A673 (cell line): ENCODE results near the gene LOC101059915.

Source experiments
- BruUV-seq: library from RNA; stranded (reverse); fragments of 400-500 nt; replicated peaks from 2 replicates; lab custom pipeline; 2021; lab: Mats Ljungman, UMichigan
- CTCF ChIA-PET: fragments of 300-600 bp; sonication (Branson Sonifier 250); formaldehyde crosslinking; loops from one replicate; lab custom pipeline; 2022; ENCODE audit warnings: antibody characterized with exemption; lab: Charles Lee
- POLR2A ChIA-PET: fragments of 300-600 bp; sonication (Branson Sonifier 250); formaldehyde crosslinking; loops from one replicate; lab custom pipeline; 2022; ENCODE audit warnings: antibody characterized with exemption; ENCODE audit not compliant: low non-redundant PET; lab: Charles Lee
- DNase-seq: peaks from one replicate; pipeline ENCODE4 v3.0.0-alpha.2; 2015; ENCODE audit warnings: low spot score
- H3K27ac ChIP-seq: fragments of 200-600 bp; sonication (generic); 2 replicates; pipeline ENCODE4 v1.5.1; 2016; ENCODE audit warnings: mixed run types, low read depth, mild to moderate bottlenecking, mixed read lengths, antibody characterized with exemption, low read length; ENCODE audit not compliant: poor library complexity, severe bottlenecking
- H3K27me3 ChIP-seq: fragments of 200-600 bp; sonication (generic); replicated peaks from 2 replicates; pipeline ENCODE4 v1.6.1; 2017; ENCODE audit warnings: mixed run types, low read depth, mild to moderate bottlenecking, mixed read lengths, antibody characterized with exemption, low read length; ENCODE audit not compliant: insufficient read depth, poor library complexity
- H3K36me3 ChIP-seq: fragments of 200-600 bp; sonication (generic); 2 replicates; pipeline ENCODE4 v1.6.1; 2016; ENCODE audit warnings: mixed run types, mild to moderate bottlenecking, mixed read lengths, antibody characterized with exemption, low read length; ENCODE audit not compliant: insufficient read depth, poor library complexity, severe bottlenecking
- H3K4me1 ChIP-seq: fragments of 200-600 bp; sonication (generic); 2 replicates; pipeline ENCODE4 v1.6.1; 2017; ENCODE audit warnings: mixed run types, mild to moderate bottlenecking, mixed read lengths, antibody characterized with exemption, low read length; ENCODE audit not compliant: insufficient read depth, poor library complexity, severe bottlenecking
- H3K4me3 ChIP-seq: fragments of 200-600 bp; sonication (generic); 2 replicates; pipeline ENCODE4 v1.5.1; 2016; ENCODE audit warnings: low read depth, mixed run types, mild to moderate bottlenecking, mixed read lengths, low read length; ENCODE audit not compliant: poor library complexity, severe bottlenecking
- H3K9me3 ChIP-seq: fragments of 200-600 bp; sonication (generic); 2 replicates; pipeline ENCODE4 v1.6.1; 2016; ENCODE audit warnings: mixed run types, low read depth, mild to moderate bottlenecking, mixed read lengths, antibody characterized with exemption, low read length; ENCODE audit not compliant: poor library complexity, severe bottlenecking
- EZH2 ChIP-seq: fragments of 200-600 bp; sonication (generic); IDR thresholded peaks from 2 replicates; pipeline ENCODE4 v1.6.1; 2017; ENCODE audit warnings: borderline replicate concordance, low read depth, mild to moderate bottlenecking, mixed read lengths, antibody characterized with exemption, low read length; ENCODE audit not compliant: poor library complexity, severe bottlenecking
- intact Hi-C: fragments of 100-400 bp; cut with micrococcal nuclease; formaldehyde crosslinking; loops from one replicate; pipeline ENCODE4 v1.10.0; 2022; ENCODE audit not compliant: unreplicated experiment
- TF ChIP-seq, protein P1 (sequence below): fragments of 300-800, 200-600 bp; sonication (generic); conservative IDR thresholded peaks from 2 replicates; pipeline ENCODE4 v1.5.1; 2017; ENCODE audit warnings: low read depth, mild to moderate bottlenecking, antibody characterized with exemption, low read length, moderate library complexity, mixed read lengths

The LOC101059915 gene

DNA sequence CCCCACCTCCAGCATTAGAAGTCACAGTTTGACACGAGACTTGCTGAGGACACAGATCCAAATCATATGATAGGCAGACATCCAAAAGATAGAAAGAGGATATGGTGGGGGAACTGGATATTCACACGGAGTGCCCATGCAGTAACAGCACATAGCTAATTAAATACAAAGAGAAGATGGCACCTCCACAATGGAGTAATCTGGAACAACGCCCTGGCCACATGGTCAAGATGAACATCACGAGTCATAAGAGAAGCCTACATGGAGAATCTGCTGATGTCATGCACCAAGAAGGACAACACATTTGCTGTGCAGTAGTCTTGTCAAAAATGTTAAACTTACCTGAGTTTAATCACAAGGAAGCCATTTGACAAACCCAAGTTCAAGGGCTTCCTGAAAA lies 10.1 kb upstream of the LOC101059915 start:
- DNase-seq, result no peak
- no TSS peak for BruUV-seq
- Histone ChIP-seq H3K27me3 (no peaks in the 10 kb centered on the region), H3K9me3 (no peaks in the 10 kb centered on the region), H3K36me3 (no peaks in the 10 kb centered on the region), H3K4me3 (no peak overlapping the region), H3K4me1 (no peaks in the 10 kb centered on the region), H3K27ac (no peak overlapping the region)
- POLR2A ChIA-PET, result no interaction called here
- TF ChIP-seq, protein P1, sequence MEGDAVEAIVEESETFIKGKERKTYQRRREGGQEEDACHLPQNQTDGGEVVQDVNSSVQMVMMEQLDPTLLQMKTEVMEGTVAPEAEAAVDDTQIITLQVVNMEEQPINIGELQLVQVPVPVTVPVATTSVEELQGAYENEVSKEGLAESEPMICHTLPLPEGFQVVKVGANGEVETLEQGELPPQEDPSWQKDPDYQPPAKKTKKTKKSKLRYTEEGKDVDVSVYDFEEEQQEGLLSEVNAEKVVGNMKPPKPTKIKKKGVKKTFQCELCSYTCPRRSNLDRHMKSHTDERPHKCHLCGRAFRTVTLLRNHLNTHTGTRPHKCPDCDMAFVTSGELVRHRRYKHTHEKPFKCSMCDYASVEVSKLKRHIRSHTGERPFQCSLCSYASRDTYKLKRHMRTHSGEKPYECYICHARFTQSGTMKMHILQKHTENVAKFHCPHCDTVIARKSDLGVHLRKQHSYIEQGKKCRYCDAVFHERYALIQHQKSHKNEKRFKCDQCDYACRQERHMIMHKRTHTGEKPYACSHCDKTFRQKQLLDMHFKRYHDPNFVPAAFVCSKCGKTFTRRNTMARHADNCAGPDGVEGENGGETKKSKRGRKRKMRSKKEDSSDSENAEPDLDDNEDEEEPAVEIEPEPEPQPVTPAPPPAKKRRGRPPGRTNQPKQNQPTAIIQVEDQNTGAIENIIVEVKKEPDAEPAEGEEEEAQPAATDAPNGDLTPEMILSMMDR, result no peak
- no peak for TF ChIP-seq EZH2
- CTCF ChIA-PET, result no interaction called here
- intact Hi-C loops, result no loop called here

DNA sequence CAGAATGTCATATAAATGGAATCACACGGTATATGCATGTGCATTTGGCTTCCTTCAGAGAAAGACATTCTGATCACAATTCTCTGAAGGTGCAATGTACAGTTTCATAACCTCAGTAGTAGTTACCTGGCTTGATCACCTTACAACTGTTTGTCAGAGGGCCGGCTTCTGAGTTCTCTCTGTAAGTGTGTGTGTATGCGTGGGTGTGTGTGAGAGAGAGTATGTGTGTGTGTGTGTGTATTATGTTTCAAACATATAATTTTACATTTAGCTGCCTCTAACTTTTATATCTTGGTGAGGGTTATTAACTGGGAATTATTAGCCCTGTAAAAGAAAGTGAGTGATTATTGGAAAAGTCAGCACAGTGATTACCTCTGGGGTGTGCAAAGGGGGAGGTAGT lies 8.0 kb upstream of the LOC101059915 start:
- ChIA-PET CTCF (no interaction called here), POLR2A (no interaction called here)
- no peaks in the 10 kb centered on the region for H3K9me3 ChIP-seq
- H3K36me3 ChIP-seq, result no peaks in the 10 kb centered on the region
- intact Hi-C loops, result no loop called here
- DNase-seq, result no peak
- TF ChIP-seq, protein P1, result no peak
- TF ChIP-seq EZH2, result no peak
- BruUV-seq, result no TSS peak
- no peak overlapping the region for H3K27ac ChIP-seq
- no peak overlapping the region for H3K4me3 ChIP-seq
- H3K27me3 ChIP-seq, result no peaks in the 10 kb centered on the region
- H3K4me1 ChIP-seq, result no peaks in the 10 kb centered on the region

DNA sequence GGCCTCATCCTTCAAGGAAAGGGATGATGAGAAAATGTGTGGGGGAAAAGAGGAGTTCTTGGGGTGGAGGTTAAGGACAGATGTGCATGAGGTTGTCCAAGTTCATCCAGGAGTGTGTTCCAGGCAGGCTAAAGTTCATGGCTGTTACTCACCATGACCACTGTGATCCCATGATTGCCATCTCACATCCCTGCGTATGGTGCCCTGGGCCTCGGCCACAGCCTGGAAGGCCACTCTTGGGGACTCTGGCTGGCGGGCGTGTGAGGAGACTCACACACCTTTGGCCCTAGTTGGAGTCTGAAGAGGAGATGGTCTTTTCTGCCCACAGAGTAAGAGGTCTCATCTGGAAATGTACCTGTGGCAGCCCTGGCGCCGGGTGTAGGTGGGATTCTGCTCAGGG lies 7.4 kb upstream of the LOC101059915 start:
- Histone ChIP-seq H3K9me3 (no peaks in the 10 kb centered on the region), H3K36me3 (no peaks in the 10 kb centered on the region), H3K27ac (no peak overlapping the region), H3K4me1 (no peaks in the 10 kb centered on the region), H3K4me3 (no peak overlapping the region), H3K27me3 (no peaks in the 10 kb centered on the region)
- no peak for DNase-seq
- no TSS peak for BruUV-seq
- ChIA-PET POLR2A (no interaction called here), CTCF (no interaction called here)
- no peak for TF ChIP-seq EZH2
- TF ChIP-seq, protein P1, result no peak
- intact Hi-C loops, result no loop called here
